Nephron progenitor cell (in vitro differentiated cells): ENCODE results near the gene TRAF1.

Experiments used
- DNase-seq: peaks from one replicate; pipeline ENCODE4 v3.0.0; 2021
- H3K27ac Mint-ChIP-seq: 2 replicates; pipeline ENCODE4 v1.8.0; 2021; ENCODE audit warnings: mild to moderate bottlenecking, moderate library complexity, mixed read lengths
- H3K27me3 Mint-ChIP-seq: 2 replicates; pipeline ENCODE4 v1.8.0; 2021; ENCODE audit warnings: mild to moderate bottlenecking, low read depth, mixed read lengths; ENCODE audit not compliant: poor library complexity
- H3K36me3 Mint-ChIP-seq: 2 replicates; pipeline ENCODE4 v1.8.0; 2021; ENCODE audit warnings: low read depth, mixed read lengths
- H3K4me1 Mint-ChIP-seq: 2 replicates; pipeline ENCODE4 v1.8.0; 2021; ENCODE audit warnings: mixed read lengths
- H3K4me3 Mint-ChIP-seq: 2 replicates; pipeline ENCODE4 v1.8.0; 2021; ENCODE audit warnings: mild to moderate bottlenecking, moderate library complexity, mixed read lengths
- H3K9me3 Mint-ChIP-seq: 2 replicates; pipeline ENCODE4 v1.8.0; 2021; ENCODE audit warnings: mild to moderate bottlenecking, moderate library complexity, mixed read lengths
- TF ChIP-seq, protein P1 (sequence below): fragments of 200-600 bp; sonication (generic); IDR thresholded peaks from 2 replicates; pipeline ENCODE4 v1.5.0; 2021; ENCODE audit warnings: antibody characterized with exemption

Gene TRAF1

DNA sequence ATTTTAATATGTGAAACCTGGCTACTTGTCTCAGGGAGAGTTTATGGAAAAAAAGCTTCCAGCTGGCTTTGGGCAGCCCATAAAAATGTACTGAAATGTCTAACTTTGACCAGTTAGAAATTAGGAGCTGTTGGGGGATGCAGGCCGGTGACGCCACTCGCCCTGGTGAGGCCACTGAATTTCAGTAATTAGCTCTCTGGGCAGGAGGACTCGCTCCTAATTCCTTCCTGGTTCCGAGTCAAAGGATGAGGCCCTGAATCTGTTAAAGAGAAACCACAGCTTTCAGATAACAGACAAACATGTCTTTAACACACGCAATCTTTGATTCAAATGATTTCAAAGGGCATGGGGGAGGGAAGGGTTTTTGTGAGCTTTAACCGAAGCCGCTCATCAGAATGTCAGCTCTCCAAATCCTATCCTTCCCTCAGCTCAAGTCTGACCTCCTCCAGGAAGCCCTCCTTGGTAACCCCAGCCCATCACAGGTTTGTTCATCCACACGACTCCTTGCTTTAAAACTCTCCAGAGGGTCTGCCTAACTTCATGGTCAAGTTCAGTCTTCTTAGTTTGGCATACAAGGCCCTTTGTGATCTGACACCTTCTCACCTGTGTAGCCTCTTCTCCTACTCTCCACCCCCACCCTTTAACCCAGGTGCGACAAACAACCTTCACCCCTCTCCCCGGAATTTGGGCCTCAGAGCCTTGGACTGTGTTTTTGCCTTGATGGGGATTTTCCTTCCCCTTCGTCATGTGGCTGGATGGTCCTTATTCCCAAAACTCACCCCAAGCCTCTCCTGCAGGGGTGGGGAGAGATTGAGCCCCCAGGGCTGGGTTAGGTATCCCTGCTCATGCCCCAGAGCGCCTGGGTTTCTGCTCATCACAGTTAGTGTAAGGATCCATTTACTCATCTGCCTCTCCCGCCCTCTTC, 36.0 kb downstream of the TRAF1 start:
- Mint-ChIP-seq H3K4me3 (no peak overlapping the region), H3K9me3 (no peaks in the 10 kb centered on the region), H3K27me3 (peaks cover 9% of the 10 kb centered on the region), H3K27ac (no peak overlapping the region), H3K36me3 (no peaks in the 10 kb centered on the region), H3K4me1 (peaks cover 22% of the 10 kb centered on the region)
- TF ChIP-seq, protein P1, sequence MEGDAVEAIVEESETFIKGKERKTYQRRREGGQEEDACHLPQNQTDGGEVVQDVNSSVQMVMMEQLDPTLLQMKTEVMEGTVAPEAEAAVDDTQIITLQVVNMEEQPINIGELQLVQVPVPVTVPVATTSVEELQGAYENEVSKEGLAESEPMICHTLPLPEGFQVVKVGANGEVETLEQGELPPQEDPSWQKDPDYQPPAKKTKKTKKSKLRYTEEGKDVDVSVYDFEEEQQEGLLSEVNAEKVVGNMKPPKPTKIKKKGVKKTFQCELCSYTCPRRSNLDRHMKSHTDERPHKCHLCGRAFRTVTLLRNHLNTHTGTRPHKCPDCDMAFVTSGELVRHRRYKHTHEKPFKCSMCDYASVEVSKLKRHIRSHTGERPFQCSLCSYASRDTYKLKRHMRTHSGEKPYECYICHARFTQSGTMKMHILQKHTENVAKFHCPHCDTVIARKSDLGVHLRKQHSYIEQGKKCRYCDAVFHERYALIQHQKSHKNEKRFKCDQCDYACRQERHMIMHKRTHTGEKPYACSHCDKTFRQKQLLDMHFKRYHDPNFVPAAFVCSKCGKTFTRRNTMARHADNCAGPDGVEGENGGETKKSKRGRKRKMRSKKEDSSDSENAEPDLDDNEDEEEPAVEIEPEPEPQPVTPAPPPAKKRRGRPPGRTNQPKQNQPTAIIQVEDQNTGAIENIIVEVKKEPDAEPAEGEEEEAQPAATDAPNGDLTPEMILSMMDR = no peak
- DNase-seq = no peak

- H3K27me3 Mint-ChIP-seq = peaks cover 4% of the 10 kb centered on the region
- H3K27ac Mint-ChIP-seq = no peak overlapping the region
- H3K4me3 Mint-ChIP-seq = no peak overlapping the region
- TF ChIP-seq, protein P1 = no peak
- H3K36me3 Mint-ChIP-seq = no peaks in the 10 kb centered on the region
- DNase-seq = no peak
- no peaks in the 10 kb centered on the region for H3K9me3 Mint-ChIP-seq
- H3K4me1 Mint-ChIP-seq = peaks cover 26% of the 10 kb centered on the region
Observed at GRCh38 chr9:120889606-120890271, 36.9 kb downstream of the TRAF1 start.

DNA sequence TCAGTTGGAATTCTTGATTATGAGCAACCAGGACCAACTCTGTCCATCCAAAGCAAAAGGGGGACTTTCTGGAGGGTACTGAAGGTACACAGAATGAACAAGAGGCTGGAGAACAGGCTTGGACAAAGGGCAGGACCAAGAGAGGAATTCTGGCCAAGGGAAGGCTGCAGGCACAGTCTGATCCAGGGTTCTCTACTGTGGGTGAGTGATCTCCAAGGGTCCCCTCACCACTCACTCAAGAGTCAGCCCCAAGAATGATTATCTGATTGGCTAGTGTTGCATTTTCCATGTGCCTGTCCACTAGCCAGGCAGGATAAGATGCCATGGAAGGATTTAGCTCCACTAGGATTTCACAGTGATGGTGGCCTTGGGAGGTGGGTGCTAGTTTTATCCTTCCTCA, 38.0 kb downstream of the TRAF1 start:
- TF ChIP-seq, protein P1 = no peak
- Mint-ChIP-seq H3K9me3 (no peaks in the 10 kb centered on the region), H3K27ac (no peak overlapping the region), H3K4me3 (no peak overlapping the region), H3K27me3 (peaks cover 7% of the 10 kb centered on the region), H3K4me1 (peaks cover 33% of the 10 kb centered on the region), H3K36me3 (no peaks in the 10 kb centered on the region)
- no peak for DNase-seq

DNA sequence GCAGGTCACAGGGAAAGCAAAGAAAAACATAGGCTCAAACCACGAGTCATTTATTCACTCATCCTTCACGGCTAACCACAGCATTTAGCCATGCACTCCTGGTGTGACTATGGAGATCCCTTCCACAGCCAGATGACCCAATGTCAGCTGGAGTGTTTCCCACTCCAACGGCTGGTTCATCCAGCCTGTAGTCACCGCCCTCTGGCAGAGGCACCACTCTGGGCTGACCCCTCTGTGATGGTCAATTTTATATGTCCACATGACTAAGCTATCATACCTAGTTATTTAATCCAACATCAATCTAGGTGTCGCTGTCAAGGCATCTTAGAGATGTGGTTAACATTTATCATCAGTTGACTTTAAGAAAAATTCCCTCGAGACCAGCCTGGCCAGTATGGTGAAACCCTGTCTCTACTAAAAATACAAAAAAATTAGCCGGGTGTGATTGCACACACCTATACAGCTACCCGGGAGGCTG, 40.1 kb downstream of the TRAF1 start:
- Mint-ChIP-seq H3K4me1 (peaks cover 38% of the 10 kb centered on the region), H3K9me3 (no peaks in the 10 kb centered on the region), H3K27ac (no peak overlapping the region), H3K27me3 (peaks cover 8% of the 10 kb centered on the region), H3K36me3 (no peaks in the 10 kb centered on the region), H3K4me3 (no peak overlapping the region)
- TF ChIP-seq, protein P1 = no peak
- no peak for DNase-seq

- TF ChIP-seq, protein P1 = no peak
- no peaks in the 10 kb centered on the region for H3K9me3 Mint-ChIP-seq
- H3K4me1 Mint-ChIP-seq = peaks cover 38% of the 10 kb centered on the region
- peaks cover 11% of the 10 kb centered on the region for H3K27me3 Mint-ChIP-seq
- no peak for DNase-seq
- H3K27ac Mint-ChIP-seq = no peak overlapping the region
- no peaks in the 10 kb centered on the region for H3K36me3 Mint-ChIP-seq
- no peak overlapping the region for H3K4me3 Mint-ChIP-seq
Observed at GRCh38 chr9:120885958-120886357, 40.6 kb downstream of the TRAF1 start.
